PC-3 (cell line): ENCODE results near the gene MRTFA. TPM values are rescaled to one million over a fixed set of nuclear protein-coding genes. Genes with fewer than 3 reads are reported as not detected.

Experiments used
- ATAC-seq: fragments of 200-7000 bp; cut with Tn5 transposase; 2 replicates; pipeline ENCODE4 v1.9.1; 2020; ENCODE audit warnings: mild to moderate bottlenecking, moderate library complexity
- BruUV-seq: library from RNA; stranded (reverse); fragments of 400-500 nt; replicated peaks from 2 replicates; lab custom pipeline; 2021; lab: Mats Ljungman, UMichigan
- CTCF ChIA-PET: fragments of 300-600 bp; sonication (Branson Sonifier 250); formaldehyde crosslinking; loops from one replicate; lab custom pipeline; 2022; ENCODE audit warnings: antibody characterized with exemption; lab: Charles Lee
- POLR2A ChIA-PET: fragments of 300-600 bp; sonication (Branson Sonifier 250); formaldehyde crosslinking; loops from one replicate; lab custom pipeline; 2022; ENCODE audit warnings: antibody characterized with exemption; ENCODE audit not compliant: unreplicated experiment; lab: Charles Lee
- DNase-seq: peaks from one replicate; pipeline ENCODE4 v3.0.0-alpha.2; 2015
- H2AFZ ChIP-seq: fragments of 300-600 bp; sonication (generic); 2 replicates; pipeline ENCODE4 v1.6.0; 2016; ENCODE audit warnings: antibody characterized with exemption, low read length
- H3F3A ChIP-seq: fragments of 300-600 bp; sonication (generic); one replicate; pipeline ENCODE4 v1.6.0; 2017; ENCODE audit warnings: antibody characterized with exemption, low read length, control low read depth, mild to moderate bottlenecking; ENCODE audit not compliant: unreplicated experiment
- H3K27ac ChIP-seq: fragments of 300-600 bp; sonication (generic); 2 replicates; pipeline ENCODE4 v1.5.1; 2016; ENCODE audit warnings: mild to moderate bottlenecking, low read length
- H3K27me3 ChIP-seq: fragments of 300-600 bp; sonication (generic); 2 replicates; pipeline ENCODE4 v1.6.1; 2016; ENCODE audit warnings: low read length, mixed read lengths
- H3K36me3 ChIP-seq: fragments of 300-600 bp; sonication (generic); 2 replicates; pipeline ENCODE4 v1.6.1; 2016; ENCODE audit warnings: low read depth, mixed run types, low read length, mixed read lengths
- H3K4me1 ChIP-seq: fragments of 300-600 bp; sonication (generic); 2 replicates; pipeline ENCODE4 v1.5.1; 2016; ENCODE audit warnings: low read length; ENCODE audit not compliant: insufficient read depth
- H3K4me2 ChIP-seq: fragments of 300-600 bp; sonication (generic); 2 replicates; pipeline ENCODE4 v1.6.0; 2016; ENCODE audit warnings: low read length
- H3K4me3 ChIP-seq: fragments of 300-600 bp; sonication (generic); 2 replicates; pipeline ENCODE4 v1.5.1; 2016; ENCODE audit warnings: mild to moderate bottlenecking, low read length, mixed read lengths
- H3K79me2 ChIP-seq: fragments of 300-600 bp; sonication (generic); 2 replicates; pipeline ENCODE4 v1.6.1; 2017; ENCODE audit warnings: low read length, mixed read lengths
- H3K9ac ChIP-seq: fragments of 300-600 bp; sonication (generic); 2 replicates; pipeline ENCODE4 v1.6.0; 2016; ENCODE audit warnings: mild to moderate bottlenecking, low read length
- H3K9me2 ChIP-seq: fragments of 300-600 bp; sonication (generic); replicated peaks from 2 replicates; pipeline ENCODE4 v1.6.1; 2016; ENCODE audit warnings: mixed run types, low read length, mixed read lengths
- H3K9me3 ChIP-seq: fragments of 300-600 bp; sonication (generic); 2 replicates; pipeline ENCODE4 v1.6.1; 2016; ENCODE audit warnings: low read length, mixed read lengths
- H4K20me1 ChIP-seq: fragments of 300-600 bp; sonication (generic); 2 replicates; pipeline ENCODE4 v1.6.1; 2016; ENCODE audit warnings: low read length, mixed read lengths
- CTCF ChIP-seq: fragments of 300-600 bp; sonication (generic); conservative IDR thresholded peaks from 2 replicates; pipeline ENCODE4 v1.5.1; 2017; ENCODE audit warnings: antibody characterized with exemption, low read depth, mild to moderate bottlenecking, low read length
- EZH2 ChIP-seq: fragments of 300-600 bp; sonication (generic); IDR thresholded peaks from one replicate; pipeline ENCODE4 v1.6.1; 2017; ENCODE audit warnings: antibody characterized with exemption, mild to moderate bottlenecking, low read length; ENCODE audit not compliant: unreplicated experiment
- EZH2phosphoT487 ChIP-seq: fragments of 300-600 bp; sonication (generic); IDR thresholded peaks from 2 replicates; pipeline ENCODE4 v1.6.1; 2018; ENCODE audit warnings: mild to moderate bottlenecking, antibody characterized with exemption, low read length, borderline replicate concordance
- intact Hi-C: fragments of 100-400 bp; cut with micrococcal nuclease; formaldehyde crosslinking; loops from 2 replicates; pipeline ENCODE4 v1.9.0; 2023
- total RNA-seq: library from RNA; depleted of rRNA; stranded (reverse); fragments of >200 nt; gene quantifications from 2 replicates; pipeline ENCODE4 v1.2.3, GENCODE V29; 2014

Gene MRTFA
- total RNA-seq, 1 experiment from 2014 or later, result 32.6 TPM

- H3K9me3 ChIP-seq, result no peaks in the 10 kb centered on the region
- H3K9ac ChIP-seq, result no peak overlapping the region
- no peaks in the 10 kb centered on the region for H3K27me3 ChIP-seq
- ATAC-seq (no peak), DNase-seq (no peak)
- H2AFZ ChIP-seq, result no peak overlapping the region
- ChIA-PET CTCF (no interaction called here), POLR2A (no interaction called here)
- H3K9me2 ChIP-seq, result no peaks in the 10 kb centered on the region
- no TSS peak for BruUV-seq
- intact Hi-C loops, result no loop called here
- H3K27ac ChIP-seq, result no peak overlapping the region
- peaks cover 3% of the 10 kb centered on the region; the same call in 1 of the 2 replicates for H3K36me3 ChIP-seq
- no peaks in the 10 kb centered on the region for H4K20me1 ChIP-seq
- H3F3A ChIP-seq, result no peaks in the 10 kb centered on the region
- no peak overlapping the region for H3K4me3 ChIP-seq
- H3K79me2 ChIP-seq, result no peaks in the 10 kb centered on the region
- H3K4me1 ChIP-seq, result no peaks in the 10 kb centered on the region
- H3K4me2 ChIP-seq, result no peak overlapping the region
- TF ChIP-seq EZH2, result no peak
- TF ChIP-seq EZH2phosphoT487, result no peak
- TF ChIP-seq CTCF, result no peak
These were observed 219.9 kb downstream of the MRTFA start for GRCh38 chr22:40416636-40417035.

DNA sequence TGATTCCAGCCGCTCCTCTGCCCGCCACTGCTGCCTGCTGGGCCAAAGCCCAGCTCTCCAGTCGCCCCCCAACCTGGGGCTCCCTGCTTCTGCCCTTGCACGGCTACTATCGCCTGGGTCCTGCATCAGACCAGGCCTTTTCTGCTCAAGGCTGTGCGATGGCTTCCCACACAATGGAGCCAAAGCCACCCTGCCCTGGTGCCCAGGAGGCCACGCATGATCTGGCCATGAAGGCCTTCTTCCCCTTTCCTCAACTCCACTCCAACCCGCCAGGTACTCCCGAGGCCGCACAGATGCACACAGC, 220.3 kb downstream of the MRTFA start:
- H3K4me2 ChIP-seq, result no peak overlapping the region
- intact Hi-C loops, result no loop called here
- no peaks in the 10 kb centered on the region for H3K4me1 ChIP-seq
- ATAC-seq (no peak), DNase-seq (no peak)
- ChIA-PET POLR2A (no interaction called here), CTCF (no interaction called here)
- H4K20me1 ChIP-seq, result no peaks in the 10 kb centered on the region
- no peaks in the 10 kb centered on the region for H3K27me3 ChIP-seq
- no TSS peak for BruUV-seq
- no peak overlapping the region for H2AFZ ChIP-seq
- H3K79me2 ChIP-seq, result no peaks in the 10 kb centered on the region
- H3K4me3 ChIP-seq, result no peak overlapping the region
- no peaks in the 10 kb centered on the region for H3K9me3 ChIP-seq
- H3K27ac ChIP-seq, result no peak overlapping the region
- TF ChIP-seq EZH2 (no peak), EZH2phosphoT487 (no peak), CTCF (no peak)
- H3F3A ChIP-seq, result no peaks in the 10 kb centered on the region
- H3K9me2 ChIP-seq, result no peaks in the 10 kb centered on the region
- H3K9ac ChIP-seq, result no peak overlapping the region
- peaks cover 6% of the 10 kb centered on the region; the same call in 1 of the 2 replicates for H3K36me3 ChIP-seq

DNA sequence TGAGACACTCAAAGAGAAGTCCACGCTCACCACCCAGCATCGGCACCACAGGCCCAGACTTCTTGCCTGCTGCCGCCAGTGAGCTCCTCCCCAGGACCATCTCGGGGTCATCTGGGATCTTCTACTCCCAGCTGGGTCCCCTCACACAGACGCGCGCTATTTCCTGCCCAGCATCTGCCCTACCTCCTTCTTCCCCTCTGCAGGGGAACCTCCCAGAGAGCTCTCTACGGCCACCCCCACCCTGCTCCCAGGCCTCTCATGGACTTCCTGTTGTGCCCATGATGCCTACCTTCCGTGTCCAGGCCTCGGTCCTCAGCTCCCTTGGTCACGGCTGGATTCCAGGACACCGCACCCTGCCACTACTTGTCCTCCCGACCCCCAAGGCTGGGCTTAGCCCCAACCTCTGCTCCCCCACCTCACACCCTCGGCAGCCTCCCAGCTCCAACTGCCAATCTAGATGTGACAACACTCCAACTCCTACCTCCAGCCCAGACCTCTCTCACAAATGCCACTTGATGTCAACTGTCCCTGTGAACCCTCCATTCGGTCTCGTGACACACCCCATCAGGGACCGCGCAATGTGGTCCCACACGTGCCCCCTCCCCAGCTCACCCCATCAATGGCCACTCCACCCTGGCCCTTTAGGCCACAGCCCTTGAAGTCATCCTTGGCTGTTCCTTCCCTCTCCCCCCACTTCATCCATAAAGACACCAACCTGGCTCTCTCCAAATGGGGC, 220.8 kb downstream of the MRTFA start:
- Histone ChIP-seq H3K27me3 (no peaks in the 10 kb centered on the region), H3K9me2 (no peaks in the 10 kb centered on the region), H3F3A (no peaks in the 10 kb centered on the region), H4K20me1 (no peaks in the 10 kb centered on the region), H3K27ac (no peak overlapping the region), H2AFZ (no peak overlapping the region), H3K4me2 (no peak overlapping the region), H3K4me1 (no peaks in the 10 kb centered on the region), H3K4me3 (no peak overlapping the region), H3K79me2 (no peaks in the 10 kb centered on the region), H3K9ac (no peak overlapping the region), H3K36me3 (peaks cover 10% of the 10 kb centered on the region; the same call in 1 of the 2 replicates), H3K9me3 (no peaks in the 10 kb centered on the region)
- BruUV-seq, result no TSS peak
- intact Hi-C loops, result no loop called here
- ATAC-seq (no peak), DNase-seq (no peak)
- TF ChIP-seq EZH2, result no peak
- no peak for TF ChIP-seq EZH2phosphoT487
- TF ChIP-seq CTCF, result no peak
- CTCF ChIA-PET, result interaction anchor here (0.5 kb wide), 1 partner anchor 426 kb away, joined by 4 read pairs; no protein-coding TSS in a partner anchor
- POLR2A ChIA-PET, result no interaction called here
